ENCODE data around the gene XPC. TPM values are rescaled to one million over a fixed set of nuclear protein-coding genes. Genes with fewer than 3 reads are reported as not detected.

Gene XPC
- polyA plus RNA-seq, 1 of the 3 experiments (the other 2 are of a cell fraction): 50.0 TPM

DNA sequence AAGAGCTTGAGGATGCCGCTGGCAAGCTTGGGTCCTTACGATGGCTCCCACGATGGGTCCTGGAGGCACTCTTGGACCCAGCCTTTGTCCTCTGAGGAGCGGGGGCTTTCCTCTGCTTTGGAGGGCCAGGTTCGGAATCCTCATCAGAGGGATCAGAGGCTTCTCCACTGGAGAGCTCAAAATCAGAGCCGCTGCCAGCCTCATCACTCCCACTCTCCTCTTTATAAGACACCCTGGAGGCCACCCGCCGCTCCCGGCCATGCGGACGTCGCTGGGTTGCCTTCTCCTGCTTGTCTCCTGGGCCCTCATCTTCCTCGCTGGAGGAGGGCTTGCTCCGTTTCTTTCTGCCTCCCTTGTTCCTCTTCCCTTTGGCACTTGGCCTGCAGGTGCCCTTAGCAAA is 20.0 kb downstream of the XPC start:
- Histone ChIP-seq H3K27me3 (ENCODE audit: insufficient read depth) (no peaks in the 10 kb centered on the region), H4K20me1 (ENCODE audit: insufficient read depth) (0 out of 2 replicates have a peak, but pooled peaks cover 3% of the 10 kb centered on the region), H3K4me3 (ENCODE audit: low read depth in 2 of 2, low read length in 1 of 2) (no peak overlapping the region), H2AFZ (ENCODE audit: low read depth) (no peak overlapping the region), H3K9ac (no peak overlapping the region), H3K9me3 (peaks cover 9% of the 10 kb centered on the region; the same call in 1 of the 2 replicates), H3K27ac (ENCODE audit: low read depth in 2 of 2, low read length in 1 of 2) (no peak overlapping the region), H3F3A (replicated peaks; ENCODE audit: insufficient read depth) (no peaks in the 10 kb centered on the region), H3K36me3 (replicated peaks in 1 of 2; ENCODE audit: control insufficient read depth in 1 of 2, insufficient read depth in 2 of 2, low read length in 1 of 2) (peaks cover 89 to 91% of the 10 kb centered on the region in 2 experiments), H3K9me2 (no peaks in the 10 kb centered on the region), H3K4me1 (ENCODE audit: control insufficient read depth in 1 of 2, insufficient read depth in 2 of 2, low read depth in 1 of 2, low read length in 1 of 2) (no peaks in the 10 kb centered on the region), H3K79me2 (ENCODE audit: insufficient read depth) (peaks cover 74% of the 10 kb centered on the region), H3K4me2 (no peak overlapping the region)
- ChIA-PET CTCF (interaction anchor here (2.0 kb wide), 1 partner anchor 9 kb away, joined by 7 read pairs; no protein-coding TSS in a partner anchor), POLR2A (no interaction called here)
- TF ChIP-seq FOSL2 (IDR thresholded peaks at IDR 0.05; ENCODE audit: borderline replicate concordance, low read depth) (no peak), MAX (IDR thresholded peaks at IDR 0.05; ENCODE audit: low read depth) (no peak), EZH2phosphoT487 (IDR thresholded peaks at IDR 0.05; ENCODE audit: borderline replicate concordance, low read depth) (no peak), YY1 (IDR thresholded peaks at IDR 0.05; ENCODE audit: low read depth) (no peak), FOXM1 (IDR thresholded peaks at IDR 0.05; ENCODE audit: low read depth) (no peak), TEAD4 (IDR thresholded peaks at IDR 0.05; ENCODE audit: borderline replicate concordance, insufficient read depth) (no peak), MXI1 (IDR thresholded peaks at IDR 0.05; ENCODE audit: low read depth, low read length) (no peak), REST (IDR thresholded peaks at IDR 0.05; ENCODE audit: low read depth, low read length) (no peak), RAD21 (IDR thresholded peaks at IDR 0.05; ENCODE audit: low read length) (no peak), GATA2 (CRISPR knock-in tag; IDR thresholded peaks at IDR 0.05) (no peak), RXRA (IDR thresholded peaks at IDR 0.05; ENCODE audit: borderline replicate concordance, low read depth) (no peak)
- TF ChIP-seq, protein P1, sequence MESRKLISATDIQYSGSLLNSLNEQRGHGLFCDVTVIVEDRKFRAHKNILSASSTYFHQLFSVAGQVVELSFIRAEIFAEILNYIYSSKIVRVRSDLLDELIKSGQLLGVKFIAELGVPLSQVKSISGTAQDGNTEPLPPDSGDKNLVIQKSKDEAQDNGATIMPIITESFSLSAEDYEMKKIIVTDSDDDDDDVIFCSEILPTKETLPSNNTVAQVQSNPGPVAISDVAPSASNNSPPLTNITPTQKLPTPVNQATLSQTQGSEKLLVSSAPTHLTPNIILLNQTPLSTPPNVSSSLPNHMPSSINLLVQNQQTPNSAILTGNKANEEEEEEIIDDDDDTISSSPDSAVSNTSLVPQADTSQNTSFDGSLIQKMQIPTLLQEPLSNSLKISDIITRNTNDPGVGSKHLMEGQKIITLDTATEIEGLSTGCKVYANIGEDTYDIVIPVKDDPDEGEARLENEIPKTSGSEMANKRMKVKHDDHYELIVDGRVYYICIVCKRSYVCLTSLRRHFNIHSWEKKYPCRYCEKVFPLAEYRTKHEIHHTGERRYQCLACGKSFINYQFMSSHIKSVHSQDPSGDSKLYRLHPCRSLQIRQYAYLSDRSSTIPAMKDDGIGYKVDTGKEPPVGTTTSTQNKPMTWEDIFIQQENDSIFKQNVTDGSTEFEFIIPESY (IDR thresholded peaks at IDR 0.05; ENCODE audit: borderline replicate concordance, low read depth): no peak
- no peak for DNase-seq
- 88% methylated on average over 14 of the region's 14 CpGs for WGBS (ENCODE audit: low lambda C conversion rate)

Measured in SK-N-SH (cell line).